ENCODE measurements around the gene GNAL.

- TF ChIP-seq CTCF (tag by site-specific recombination; IDR thresholded peaks at IDR 0.05) (no peak), ZNF239 (tag by site-specific recombination; IDR thresholded peaks at IDR 0.05) (no peak), ZNF133 (tag by site-specific recombination; IDR thresholded peaks at IDR 0.05) (no peak), TCF7L2 (IDR thresholded peaks at IDR 0.05; ENCODE audit: borderline replicate concordance, low read depth, low read length) (no peak), ZNF664 (tag by site-specific recombination; IDR thresholded peaks at IDR 0.05) (no peak), ZNF501 (tag by site-specific recombination; IDR thresholded peaks at IDR 0.05) (no peak), ZNF837 (tag by site-specific recombination; IDR thresholded peaks at IDR 0.05) (no peak)
Measured at GRCh38 chr18:11791131-11791530, 102.1 kb downstream of the GNAL start.

All from HEK293 (cell line).